HL-60 (cell line): ENCODE measurements around the gene PROSER2.

Source experiments
- GABPA ChIP-seq: IDR thresholded peaks from 2 replicates; pipeline ENCODE4 v1.6.1; 2012; ENCODE audit warnings: low read depth
- POLR2AphosphoS5 ChIP-seq: IDR thresholded peaks from 2 replicates; pipeline ENCODE4 v1.6.1; 2012; ENCODE audit warnings: low read depth
- TF ChIP-seq, protein P1 (sequence below): IDR thresholded peaks from one replicate; pipeline ENCODE4 v1.5.1; 2011; ENCODE audit warnings: low read length, control low read depth, inconsistent platforms; ENCODE audit not compliant: insufficient read depth
- TF ChIP-seq, protein P2 (sequence below): IDR thresholded peaks from 2 replicates; pipeline ENCODE4 v1.6.1; 2012; ENCODE audit warnings: low read depth; ENCODE audit not compliant: insufficient replicate concordance

DNA sequence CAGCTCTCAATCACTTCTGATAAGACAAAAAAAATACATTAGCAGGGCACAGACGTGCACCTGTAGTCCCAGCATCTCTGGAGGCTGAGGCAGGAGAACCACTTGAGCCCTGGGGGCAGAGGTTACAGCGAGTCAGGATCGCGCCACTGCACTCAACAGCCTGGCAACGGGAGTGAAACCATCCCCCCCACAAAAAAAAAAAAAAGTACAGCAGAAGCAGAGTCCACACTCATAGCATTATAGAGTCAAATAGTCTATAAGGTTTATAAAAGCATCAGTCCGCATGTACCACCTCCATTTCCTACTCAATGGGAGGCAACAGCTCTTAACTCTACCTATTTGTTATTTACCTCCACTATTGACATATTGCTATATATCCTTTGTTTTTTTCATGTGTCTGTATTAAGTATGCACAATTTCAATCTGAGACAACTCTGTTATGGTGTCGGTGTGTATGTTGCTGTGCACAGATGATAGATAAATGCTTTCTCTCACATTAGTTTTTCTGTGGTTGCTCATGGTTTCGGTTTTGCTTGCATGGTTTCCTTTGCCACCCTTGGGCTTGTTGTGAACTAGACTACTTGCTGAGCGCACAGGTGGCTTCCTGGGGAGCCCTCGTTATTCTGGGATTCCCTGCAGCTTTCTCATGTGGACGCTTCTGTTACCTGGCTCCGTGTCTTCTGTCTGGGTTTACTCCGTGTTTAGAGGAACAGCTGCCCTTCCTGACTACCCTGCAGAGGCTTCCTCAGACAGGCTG, 40.4 kb downstream of the PROSER2 start:
- TF ChIP-seq, protein P1, sequence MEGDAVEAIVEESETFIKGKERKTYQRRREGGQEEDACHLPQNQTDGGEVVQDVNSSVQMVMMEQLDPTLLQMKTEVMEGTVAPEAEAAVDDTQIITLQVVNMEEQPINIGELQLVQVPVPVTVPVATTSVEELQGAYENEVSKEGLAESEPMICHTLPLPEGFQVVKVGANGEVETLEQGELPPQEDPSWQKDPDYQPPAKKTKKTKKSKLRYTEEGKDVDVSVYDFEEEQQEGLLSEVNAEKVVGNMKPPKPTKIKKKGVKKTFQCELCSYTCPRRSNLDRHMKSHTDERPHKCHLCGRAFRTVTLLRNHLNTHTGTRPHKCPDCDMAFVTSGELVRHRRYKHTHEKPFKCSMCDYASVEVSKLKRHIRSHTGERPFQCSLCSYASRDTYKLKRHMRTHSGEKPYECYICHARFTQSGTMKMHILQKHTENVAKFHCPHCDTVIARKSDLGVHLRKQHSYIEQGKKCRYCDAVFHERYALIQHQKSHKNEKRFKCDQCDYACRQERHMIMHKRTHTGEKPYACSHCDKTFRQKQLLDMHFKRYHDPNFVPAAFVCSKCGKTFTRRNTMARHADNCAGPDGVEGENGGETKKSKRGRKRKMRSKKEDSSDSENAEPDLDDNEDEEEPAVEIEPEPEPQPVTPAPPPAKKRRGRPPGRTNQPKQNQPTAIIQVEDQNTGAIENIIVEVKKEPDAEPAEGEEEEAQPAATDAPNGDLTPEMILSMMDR, result no peak
- TF ChIP-seq, protein P2, sequence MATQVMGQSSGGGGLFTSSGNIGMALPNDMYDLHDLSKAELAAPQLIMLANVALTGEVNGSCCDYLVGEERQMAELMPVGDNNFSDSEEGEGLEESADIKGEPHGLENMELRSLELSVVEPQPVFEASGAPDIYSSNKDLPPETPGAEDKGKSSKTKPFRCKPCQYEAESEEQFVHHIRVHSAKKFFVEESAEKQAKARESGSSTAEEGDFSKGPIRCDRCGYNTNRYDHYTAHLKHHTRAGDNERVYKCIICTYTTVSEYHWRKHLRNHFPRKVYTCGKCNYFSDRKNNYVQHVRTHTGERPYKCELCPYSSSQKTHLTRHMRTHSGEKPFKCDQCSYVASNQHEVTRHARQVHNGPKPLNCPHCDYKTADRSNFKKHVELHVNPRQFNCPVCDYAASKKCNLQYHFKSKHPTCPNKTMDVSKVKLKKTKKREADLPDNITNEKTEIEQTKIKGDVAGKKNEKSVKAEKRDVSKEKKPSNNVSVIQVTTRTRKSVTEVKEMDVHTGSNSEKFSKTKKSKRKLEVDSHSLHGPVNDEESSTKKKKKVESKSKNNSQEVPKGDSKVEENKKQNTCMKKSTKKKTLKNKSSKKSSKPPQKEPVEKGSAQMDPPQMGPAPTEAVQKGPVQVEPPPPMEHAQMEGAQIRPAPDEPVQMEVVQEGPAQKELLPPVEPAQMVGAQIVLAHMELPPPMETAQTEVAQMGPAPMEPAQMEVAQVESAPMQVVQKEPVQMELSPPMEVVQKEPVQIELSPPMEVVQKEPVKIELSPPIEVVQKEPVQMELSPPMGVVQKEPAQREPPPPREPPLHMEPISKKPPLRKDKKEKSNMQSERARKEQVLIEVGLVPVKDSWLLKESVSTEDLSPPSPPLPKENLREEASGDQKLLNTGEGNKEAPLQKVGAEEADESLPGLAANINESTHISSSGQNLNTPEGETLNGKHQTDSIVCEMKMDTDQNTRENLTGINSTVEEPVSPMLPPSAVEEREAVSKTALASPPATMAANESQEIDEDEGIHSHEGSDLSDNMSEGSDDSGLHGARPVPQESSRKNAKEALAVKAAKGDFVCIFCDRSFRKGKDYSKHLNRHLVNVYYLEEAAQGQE, result no peak
- no peak for TF ChIP-seq POLR2AphosphoS5
- TF ChIP-seq GABPA, result no peak
